ENCODE results near the gene FBXL14.

GRCh38 chr12:1580526-1580925, 13.9 kb downstream of the FBXL14 start:
- TF ChIP-seq, protein P1, sequence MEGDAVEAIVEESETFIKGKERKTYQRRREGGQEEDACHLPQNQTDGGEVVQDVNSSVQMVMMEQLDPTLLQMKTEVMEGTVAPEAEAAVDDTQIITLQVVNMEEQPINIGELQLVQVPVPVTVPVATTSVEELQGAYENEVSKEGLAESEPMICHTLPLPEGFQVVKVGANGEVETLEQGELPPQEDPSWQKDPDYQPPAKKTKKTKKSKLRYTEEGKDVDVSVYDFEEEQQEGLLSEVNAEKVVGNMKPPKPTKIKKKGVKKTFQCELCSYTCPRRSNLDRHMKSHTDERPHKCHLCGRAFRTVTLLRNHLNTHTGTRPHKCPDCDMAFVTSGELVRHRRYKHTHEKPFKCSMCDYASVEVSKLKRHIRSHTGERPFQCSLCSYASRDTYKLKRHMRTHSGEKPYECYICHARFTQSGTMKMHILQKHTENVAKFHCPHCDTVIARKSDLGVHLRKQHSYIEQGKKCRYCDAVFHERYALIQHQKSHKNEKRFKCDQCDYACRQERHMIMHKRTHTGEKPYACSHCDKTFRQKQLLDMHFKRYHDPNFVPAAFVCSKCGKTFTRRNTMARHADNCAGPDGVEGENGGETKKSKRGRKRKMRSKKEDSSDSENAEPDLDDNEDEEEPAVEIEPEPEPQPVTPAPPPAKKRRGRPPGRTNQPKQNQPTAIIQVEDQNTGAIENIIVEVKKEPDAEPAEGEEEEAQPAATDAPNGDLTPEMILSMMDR (IDR thresholded peaks at IDR 0.05; ENCODE audit: low read depth, low read length), result no peak
- no peak for TF ChIP-seq POLR2A (IDR thresholded peaks at IDR 0.05; ENCODE audit: extremely low read depth, insufficient read length)
